Measurements from ENCODE around the gene TSBP1.

GRCh38 chr6:32393665-32394420, 22.1 kb upstream of the TSBP1 start:
- TF ChIP-seq CTCF (IDR thresholded peaks at IDR 0.05): no peak
- no peak for TF ChIP-seq POLR2A (IDR thresholded peaks at IDR 0.05)
- TF ChIP-seq POLR2AphosphoS5 (IDR thresholded peaks at IDR 0.05; ENCODE audit: insufficient read depth in 1 of 2, low read depth in 1 of 2): no peak
